MM.1S (cell line): ENCODE data around the gene MFSD1.

Source experiments
- DNase-seq: peaks from one replicate; pipeline ENCODE4 v3.0.0-alpha.2; 2015
- H2AFZ ChIP-seq: fragments of 300-600 bp; sonication (generic); 2 replicates; pipeline ENCODE4 v1.6.0; 2016; ENCODE audit warnings: antibody characterized with exemption, low read length
- H3F3A ChIP-seq: fragments of 300-600 bp; sonication (generic); 2 replicates; pipeline ENCODE4 v1.6.1; 2016; ENCODE audit warnings: mild to moderate bottlenecking, antibody characterized with exemption, low read length, moderate library complexity, mixed read lengths; ENCODE audit not compliant: insufficient read depth
- H3K27ac ChIP-seq: fragments of 300-600 bp; sonication (generic); 2 replicates; pipeline ENCODE4 v1.5.1; 2016; ENCODE audit warnings: mild to moderate bottlenecking, low read length
- H3K27me3 ChIP-seq: fragments of 300-600 bp; sonication (generic); replicated peaks from 2 replicates; pipeline ENCODE4 v1.6.0; 2016; ENCODE audit warnings: low read length; ENCODE audit not compliant: insufficient read depth
- H3K36me3 ChIP-seq: fragments of 300-600 bp; sonication (generic); replicated peaks from 2 replicates; pipeline ENCODE4 v1.6.1; 2016; ENCODE audit warnings: mild to moderate bottlenecking, low read length, mixed read lengths; ENCODE audit not compliant: insufficient read depth
- H3K4me1 ChIP-seq: fragments of 300-600 bp; sonication (generic); 2 replicates; pipeline ENCODE4 v1.6.1; 2016; ENCODE audit warnings: low read length, mixed read lengths
- H3K4me2 ChIP-seq: fragments of 300-600 bp; sonication (generic); 2 replicates; pipeline ENCODE4 v1.6.0; 2016; ENCODE audit warnings: low read depth, low read length
- H3K4me3 ChIP-seq: fragments of 300-600 bp; sonication (generic); 2 replicates; pipeline ENCODE4 v1.5.1; 2016; ENCODE audit warnings: low read length, mixed read lengths
- H3K79me2 ChIP-seq: fragments of 300-600 bp; sonication (generic); 2 replicates; pipeline ENCODE4 v1.6.1; 2016; ENCODE audit warnings: mixed run types, low read length, mixed read lengths
- H3K9ac ChIP-seq: fragments of 300-600 bp; sonication (generic); 2 replicates; pipeline ENCODE4 v1.6.1; 2016; ENCODE audit warnings: low read length, mixed read lengths
- H3K9me2 ChIP-seq: fragments of 300-600 bp; sonication (generic); replicated peaks from 2 replicates; pipeline ENCODE4 v1.6.1; 2016; ENCODE audit warnings: mild to moderate bottlenecking, low read length, mixed read lengths; ENCODE audit not compliant: insufficient read depth
- H3K9me3 ChIP-seq: fragments of 300-600 bp; sonication (generic); replicated peaks from 2 replicates; pipeline ENCODE4 v1.6.1; 2016; ENCODE audit warnings: mild to moderate bottlenecking, low read length, mixed read lengths; ENCODE audit not compliant: insufficient read depth
- H4K20me1 ChIP-seq: fragments of 300-600 bp; sonication (generic); 2 replicates; pipeline ENCODE4 v1.6.1; 2016; ENCODE audit warnings: mild to moderate bottlenecking, low read length, moderate library complexity, mixed read lengths; ENCODE audit not compliant: insufficient read depth
- CTCF ChIP-seq: fragments of 300-600 bp; sonication (generic); IDR thresholded peaks from 2 replicates; pipeline ENCODE4 v1.5.1; 2016; ENCODE audit warnings: antibody characterized with exemption, low read length, mixed read lengths
- EZH2 ChIP-seq: fragments of 300-600 bp; sonication (generic); optimal IDR thresholded peaks from 2 replicates; pipeline ENCODE3; 2017; ENCODE audit warnings: low read depth, mild to moderate bottlenecking, antibody characterized with exemption, low read length, mixed read lengths
- EZH2phosphoT487 ChIP-seq: fragments of 300-600 bp; sonication (generic); IDR thresholded peaks from 2 replicates; pipeline ENCODE4 v1.6.1; 2018; ENCODE audit warnings: antibody characterized with exemption, low read length

Gene MFSD1

DNA sequence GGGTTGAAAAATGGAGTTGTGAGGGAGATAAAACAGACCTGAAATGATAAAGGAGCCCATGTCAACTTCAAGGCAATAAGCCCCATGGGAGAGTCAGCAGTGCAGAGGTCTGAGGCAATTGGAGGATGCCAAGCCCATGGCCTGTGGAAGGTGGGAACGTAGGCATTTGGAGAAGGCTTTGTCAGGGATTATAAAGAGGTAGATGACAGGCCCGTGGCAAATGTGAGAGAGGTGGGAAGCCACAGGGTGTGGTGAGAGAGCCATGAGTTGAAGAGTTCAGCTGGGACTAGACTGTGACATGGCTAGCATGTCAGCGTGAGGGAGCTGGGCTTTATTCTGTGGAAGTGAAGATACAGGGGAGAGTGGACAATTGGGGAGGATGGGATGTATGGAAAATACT is 35.4 kb downstream of the MFSD1 start:
- Histone ChIP-seq H3K4me2 (no peak overlapping the region), H3K9ac (no peak overlapping the region), H3F3A (no peaks in the 10 kb centered on the region), H3K9me2 (no peaks in the 10 kb centered on the region), H3K9me3 (no peaks in the 10 kb centered on the region), H4K20me1 (no peaks in the 10 kb centered on the region), H3K36me3 (no peaks in the 10 kb centered on the region), H3K4me1 (no peaks in the 10 kb centered on the region), H3K27me3 (no peaks in the 10 kb centered on the region), H3K4me3 (no peak overlapping the region), H3K27ac (no peak overlapping the region), H3K79me2 (no peaks in the 10 kb centered on the region), H2AFZ (no peak overlapping the region)
- DNase-seq = no peak
- TF ChIP-seq EZH2 (no peak), CTCF (no peak), EZH2phosphoT487 (no peak)

DNA sequence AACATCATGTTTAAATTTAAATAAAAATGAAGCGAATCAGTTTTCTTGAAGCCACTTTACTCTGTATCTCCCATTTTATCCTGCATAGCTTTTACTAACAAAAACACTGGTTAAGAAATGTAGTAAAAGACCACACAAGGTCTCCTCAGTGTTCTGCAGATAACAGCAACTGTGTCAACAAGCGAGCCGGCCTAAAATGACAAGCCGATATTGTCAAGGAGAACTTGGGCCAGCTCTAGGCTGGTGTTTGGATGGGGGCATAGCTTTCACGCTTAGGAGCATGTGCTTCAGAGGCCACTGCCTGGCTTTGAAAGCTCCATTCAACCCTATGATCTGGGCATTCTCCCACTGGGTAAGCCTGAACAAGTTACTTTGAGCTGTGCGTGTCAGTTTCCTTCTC is 38.1 kb downstream of the MFSD1 start:
- H3K4me3 ChIP-seq = no peak overlapping the region
- no peak overlapping the region for H2AFZ ChIP-seq
- no peak overlapping the region for H3K27ac ChIP-seq
- H3K79me2 ChIP-seq = no peaks in the 10 kb centered on the region
- H3K36me3 ChIP-seq = no peaks in the 10 kb centered on the region
- H3K27me3 ChIP-seq = no peaks in the 10 kb centered on the region
- no peaks in the 10 kb centered on the region for H3K9me2 ChIP-seq
- H3K9me3 ChIP-seq = no peaks in the 10 kb centered on the region
- no peak overlapping the region for H3K9ac ChIP-seq
- no peak for DNase-seq
- no peak for TF ChIP-seq EZH2phosphoT487
- no peak for TF ChIP-seq CTCF
- no peak for TF ChIP-seq EZH2
- H4K20me1 ChIP-seq = no peaks in the 10 kb centered on the region
- H3K4me2 ChIP-seq = no peak overlapping the region
- H3F3A ChIP-seq = no peaks in the 10 kb centered on the region
- H3K4me1 ChIP-seq = no peaks in the 10 kb centered on the region

- Histone ChIP-seq H3K36me3 (no peaks in the 10 kb centered on the region), H3F3A (no peaks in the 10 kb centered on the region), H3K27me3 (no peaks in the 10 kb centered on the region), H3K4me1 (peaks cover 6% of the 10 kb centered on the region), H3K4me3 (no peak overlapping the region), H2AFZ (no peak overlapping the region), H4K20me1 (no peaks in the 10 kb centered on the region), H3K79me2 (no peaks in the 10 kb centered on the region), H3K9me3 (no peaks in the 10 kb centered on the region), H3K27ac (no peak overlapping the region), H3K9me2 (no peaks in the 10 kb centered on the region), H3K9ac (no peak overlapping the region), H3K4me2 (no peak overlapping the region)
- TF ChIP-seq EZH2phosphoT487 (no peak), EZH2 (no peak), CTCF (no peak)
- DNase-seq = no peak
These were observed 39.5 kb downstream of the MFSD1 start for GRCh38 chr3:158841387-158841786.
